ENCODE results near the gene ITPR2.

Gene ITPR2

GRCh38 chr12:26612203-26612602, 220.8 kb downstream of the ITPR2 start:
- POLR2A ChIA-PET: no interaction called here
- no peak for TF ChIP-seq CTCF (IDR thresholded peaks at IDR 0.05; ENCODE audit: control extremely low read depth, extremely low read depth, low read depth, missing control alignments)
- DNase-seq (ENCODE audit: extremely low spot score): no peak
- CTCF ChIA-PET: interaction anchor here (0.9 to 3.0 kb wide), 2 partner anchors 8 to 10 kb away, joined by 3 to 27 read pairs; no protein-coding TSS in a partner anchor

- ChIA-PET CTCF (interaction anchor here (0.9 to 1.5 kb wide), 2 partner anchors 11 to 13 kb away, joined by 3 read pairs; no protein-coding TSS in a partner anchor), POLR2A (no interaction called here)
- TF ChIP-seq CTCF (IDR thresholded peaks at IDR 0.05; ENCODE audit: control extremely low read depth, extremely low read depth, low read depth, missing control alignments): no peak
- DNase-seq (ENCODE audit: extremely low spot score): no peak
Observed at GRCh38 chr12:26611598-26611997, 221.4 kb downstream of the ITPR2 start.

- CTCF ChIA-PET: interaction anchor here (1.5 kb wide), 1 partner anchor 12 kb away, joined by 3 read pairs; no protein-coding TSS in a partner anchor
- no peak for DNase-seq (ENCODE audit: extremely low spot score)
- POLR2A ChIA-PET: no interaction called here
- TF ChIP-seq CTCF (IDR thresholded peaks at IDR 0.05; ENCODE audit: control extremely low read depth, extremely low read depth, low read depth, missing control alignments): no peak
Observed at GRCh38 chr12:26610774-26611173, 222.2 kb downstream of the ITPR2 start.

- TF ChIP-seq CTCF (IDR thresholded peaks at IDR 0.05; ENCODE audit: control extremely low read depth, extremely low read depth, low read depth, missing control alignments): no peak
- ChIA-PET POLR2A (no interaction called here), CTCF (interaction anchor here (0.9 to 1.4 kb wide), 2 partner anchors 8 to 20 kb away, joined by 3 to 7 read pairs; no protein-coding TSS in a partner anchor)
- DNase-seq (ENCODE audit: extremely low spot score): no peak
Observed at GRCh38 chr12:26609986-26610385, 223.0 kb downstream of the ITPR2 start.

- ChIA-PET POLR2A (no interaction called here), CTCF (interaction anchor here (1.0 kb wide), 1 partner anchor 16 kb away, joined by 3 read pairs; no protein-coding TSS in a partner anchor)
- TF ChIP-seq CTCF (IDR thresholded peaks at IDR 0.05; ENCODE audit: control extremely low read depth, extremely low read depth, low read depth, missing control alignments): no peak
- no peak for DNase-seq (ENCODE audit: extremely low spot score)
Observed at GRCh38 chr12:26608706-26609105, 224.3 kb downstream of the ITPR2 start.

GRCh38 chr12:26608273-26608672, 224.7 kb downstream of the ITPR2 start:
- ChIA-PET POLR2A (no interaction called here), CTCF (interaction anchor here (1.0 kb wide), 1 partner anchor 15 kb away, joined by 3 read pairs; no protein-coding TSS in a partner anchor)
- no peak for DNase-seq (ENCODE audit: extremely low spot score)
- no peak for TF ChIP-seq CTCF (IDR thresholded peaks at IDR 0.05; ENCODE audit: control extremely low read depth, extremely low read depth, low read depth, missing control alignments)

Measured in GM10248 (cell line).